Liver (tissue), 3 donors: Measurements from ENCODE around the gene SKA3.
"Not testable (repeated sequence)": the region's sequence is repeated elsewhere in the genome, so short reads cannot be mapped to it uniquely, and the experiment has no call there.

Experiments used
- GABPA ChIP-seq, 2 donors: IDR thresholded peaks in 1 of 2; conservative IDR thresholded peaks in 1 of 2; 2 replicates each; pipeline ENCODE4 v1.6.1; 2016; ENCODE audit warnings: antibody characterized with exemption in 2 of 2, mild to moderate bottlenecking in 1 of 2, moderate library complexity in 1 of 2
- MAX ChIP-seq: IDR thresholded peaks from 2 replicates; pipeline ENCODE4 v1.6.1; 2016; ENCODE audit warnings: antibody characterized with exemption
- RAD21 ChIP-seq, 2 donors: IDR thresholded peaks; 2 replicates each; pipeline ENCODE4 v1.6.1; 2016; ENCODE audit warnings: antibody characterized with exemption in 2 of 2, mild to moderate bottlenecking in 2 of 2
- REST ChIP-seq: IDR thresholded peaks from 2 replicates; pipeline ENCODE4 v1.6.1; 2016; ENCODE audit warnings: antibody characterized with exemption, mild to moderate bottlenecking
- TAF1 ChIP-seq: conservative IDR thresholded peaks from 2 replicates; pipeline ENCODE4 v1.6.1; 2016; ENCODE audit warnings: antibody characterized with exemption, mild to moderate bottlenecking
- YY1 ChIP-seq: IDR thresholded peaks from 2 replicates; pipeline ENCODE4 v1.6.1; 2016; ENCODE audit warnings: antibody characterized with exemption, mild to moderate bottlenecking
- TF ChIP-seq, protein P1 (sequence below): fragments of 150-350 bp; IDR thresholded peaks from 2 replicates; pipeline ENCODE4 v1.5.1; 2017; ENCODE audit warnings: improper control_type of control experiment, low read depth, low read length; ENCODE audit not compliant: missing input control
- donor health status: healthy.
- donor health status: healthy.

DNA sequence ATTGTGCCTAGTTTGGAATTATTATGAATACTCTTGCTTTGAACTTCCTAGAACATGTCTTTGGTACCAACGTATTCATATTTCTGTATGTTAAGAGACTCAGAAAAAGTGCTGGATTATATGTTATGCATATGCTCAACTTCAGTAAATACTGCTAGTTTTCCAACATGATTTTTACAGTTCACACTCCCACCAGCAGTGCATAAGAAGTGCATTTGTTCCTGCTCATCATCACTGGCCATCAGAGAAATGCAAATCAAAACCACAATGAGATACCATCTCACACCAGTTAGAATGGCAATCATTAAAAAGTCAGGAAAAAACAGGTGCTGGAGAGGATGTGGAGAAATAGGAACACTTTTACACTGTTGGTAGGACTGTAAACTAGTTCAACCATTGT is 2.6 kb downstream of the SKA3 start:
- TF ChIP-seq TAF1; MAX; YY1; RAD21 (IDR thresholded peaks at IDR 0.05); REST; GABPA (IDR thresholded peaks at IDR 0.05 in 1 of 2, conservative IDR thresholded peaks at IDR 0.05 in 1 of 2): not testable (repeated sequence)
- TF ChIP-seq, protein P1, sequence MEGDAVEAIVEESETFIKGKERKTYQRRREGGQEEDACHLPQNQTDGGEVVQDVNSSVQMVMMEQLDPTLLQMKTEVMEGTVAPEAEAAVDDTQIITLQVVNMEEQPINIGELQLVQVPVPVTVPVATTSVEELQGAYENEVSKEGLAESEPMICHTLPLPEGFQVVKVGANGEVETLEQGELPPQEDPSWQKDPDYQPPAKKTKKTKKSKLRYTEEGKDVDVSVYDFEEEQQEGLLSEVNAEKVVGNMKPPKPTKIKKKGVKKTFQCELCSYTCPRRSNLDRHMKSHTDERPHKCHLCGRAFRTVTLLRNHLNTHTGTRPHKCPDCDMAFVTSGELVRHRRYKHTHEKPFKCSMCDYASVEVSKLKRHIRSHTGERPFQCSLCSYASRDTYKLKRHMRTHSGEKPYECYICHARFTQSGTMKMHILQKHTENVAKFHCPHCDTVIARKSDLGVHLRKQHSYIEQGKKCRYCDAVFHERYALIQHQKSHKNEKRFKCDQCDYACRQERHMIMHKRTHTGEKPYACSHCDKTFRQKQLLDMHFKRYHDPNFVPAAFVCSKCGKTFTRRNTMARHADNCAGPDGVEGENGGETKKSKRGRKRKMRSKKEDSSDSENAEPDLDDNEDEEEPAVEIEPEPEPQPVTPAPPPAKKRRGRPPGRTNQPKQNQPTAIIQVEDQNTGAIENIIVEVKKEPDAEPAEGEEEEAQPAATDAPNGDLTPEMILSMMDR, result not testable (repeated sequence)
